Smooth muscle cell of the umbilical artery (primary cell): Measurements from ENCODE around the gene DBF4. TPM values are rescaled to one million over a fixed set of nuclear protein-coding genes. Genes with fewer than 3 reads are reported as not detected.

Source experiments
- total RNA-seq: library from RNA; depleted of rRNA; stranded (reverse); fragments of >200 nt; gene quantifications from 2 replicates; pipeline ENCODE4 v1.2.3, GENCODE V29; 2014

DBF4 gene, protein sequence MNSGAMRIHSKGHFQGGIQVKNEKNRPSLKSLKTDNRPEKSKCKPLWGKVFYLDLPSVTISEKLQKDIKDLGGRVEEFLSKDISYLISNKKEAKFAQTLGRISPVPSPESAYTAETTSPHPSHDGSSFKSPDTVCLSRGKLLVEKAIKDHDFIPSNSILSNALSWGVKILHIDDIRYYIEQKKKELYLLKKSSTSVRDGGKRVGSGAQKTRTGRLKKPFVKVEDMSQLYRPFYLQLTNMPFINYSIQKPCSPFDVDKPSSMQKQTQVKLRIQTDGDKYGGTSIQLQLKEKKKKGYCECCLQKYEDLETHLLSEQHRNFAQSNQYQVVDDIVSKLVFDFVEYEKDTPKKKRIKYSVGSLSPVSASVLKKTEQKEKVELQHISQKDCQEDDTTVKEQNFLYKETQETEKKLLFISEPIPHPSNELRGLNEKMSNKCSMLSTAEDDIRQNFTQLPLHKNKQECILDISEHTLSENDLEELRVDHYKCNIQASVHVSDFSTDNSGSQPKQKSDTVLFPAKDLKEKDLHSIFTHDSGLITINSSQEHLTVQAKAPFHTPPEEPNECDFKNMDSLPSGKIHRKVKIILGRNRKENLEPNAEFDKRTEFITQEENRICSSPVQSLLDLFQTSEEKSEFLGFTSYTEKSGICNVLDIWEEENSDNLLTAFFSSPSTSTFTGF
- 6.8 and 22.5 TPM in 2 replicates for total RNA-seq

DNA sequence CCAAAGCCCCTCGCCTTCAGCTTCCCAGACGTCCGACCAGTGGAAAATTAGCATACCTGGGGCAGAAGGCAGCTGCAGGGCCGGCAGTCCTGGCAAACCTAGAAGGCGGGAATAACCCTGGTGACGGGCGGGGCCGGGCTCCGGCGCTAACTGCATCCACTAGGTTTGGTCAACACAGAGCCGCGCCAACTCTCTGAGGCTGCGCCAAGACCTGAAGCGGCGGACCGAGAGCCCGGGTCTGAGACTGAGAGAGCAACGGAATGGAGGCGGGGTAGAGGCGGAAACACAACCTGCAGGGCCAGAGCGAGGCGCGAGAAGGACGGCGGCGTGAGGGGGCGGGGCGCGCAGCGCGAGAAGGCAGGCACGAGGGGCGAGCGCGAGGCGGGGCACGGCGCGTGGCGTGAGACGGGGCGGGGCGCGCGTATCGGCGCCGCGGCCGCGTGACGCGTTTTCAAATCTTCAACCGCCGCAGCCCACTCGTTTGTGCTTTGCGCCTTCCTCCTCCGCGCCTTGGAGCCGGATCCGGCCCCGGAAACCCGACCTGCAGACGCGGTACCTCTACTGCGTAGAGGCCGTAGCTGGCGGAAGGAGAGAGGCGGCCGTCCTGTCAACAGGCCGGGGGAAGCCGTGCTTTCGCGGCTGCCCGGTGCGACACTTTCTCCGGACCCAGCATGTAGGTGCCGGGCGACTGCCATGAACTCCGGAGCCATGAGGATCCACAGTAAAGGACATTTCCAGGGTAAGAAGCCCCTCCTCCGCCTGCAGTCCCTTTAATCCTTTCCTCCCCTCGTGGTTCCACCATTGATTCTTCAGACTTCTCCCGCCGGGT is at the start of gene DBF4, which contains the start of gene SLC25A40:
Gene DBF4, plus strand, starts transcription at position 454 of the 829 bp plus-strand sequence. Its CDS starts 240 bp downstream, at position 694.
Gene SLC25A40, minus strand, starts transcription at position 321 of the 829 bp plus-strand sequence. CDS start 17,633 bp downstream, outside the sequence.

DNA sequence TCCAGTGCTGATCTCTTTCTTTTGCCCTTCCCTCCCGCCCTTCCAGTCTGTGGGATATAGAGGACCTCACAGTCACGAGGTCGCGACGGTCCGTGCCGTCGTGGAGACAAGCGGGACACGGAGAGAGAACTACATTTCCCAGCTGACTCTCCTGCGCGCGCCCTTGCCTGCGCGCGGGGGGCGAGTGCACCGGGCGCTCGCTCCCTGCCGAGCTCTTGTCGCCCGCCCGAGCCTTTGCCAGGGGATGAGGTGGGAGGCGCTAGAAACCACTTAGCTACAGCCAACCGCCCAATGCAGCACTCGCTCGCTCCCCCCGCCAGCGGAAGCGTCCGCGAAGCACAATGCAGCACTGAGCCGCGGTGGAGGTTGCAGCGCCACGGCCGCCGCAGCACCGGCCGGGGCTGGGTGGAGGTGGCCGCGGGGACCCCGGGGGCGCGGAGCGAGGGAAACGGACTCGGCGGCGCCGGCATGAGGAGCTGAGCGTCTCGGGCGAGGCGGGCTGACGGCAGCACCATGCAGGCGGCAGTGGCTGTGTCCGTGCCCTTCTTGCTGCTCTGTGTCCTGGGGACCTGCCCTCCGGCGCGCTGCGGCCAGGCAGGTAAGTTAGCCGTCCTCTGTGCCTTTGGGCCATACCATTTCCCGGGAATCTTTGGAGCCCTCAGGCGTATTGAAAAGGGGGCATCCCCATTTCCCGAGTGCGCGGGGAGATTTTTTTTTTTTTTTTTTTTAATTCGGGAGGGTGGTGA is 57.8 kb downstream of the DBF4 start, which contains the start of gene ADAM22:
Gene ADAM22, plus strand, starts transcription at position 299 of the 746 bp plus-strand sequence. Its CDS starts 215 bp downstream, at position 514.

Other genes with a start within 250 kb of the DBF4 start
- not detected in 2 replicates for gene RUNDC3B, start 248.1 kb upstream of the DBF4 start, total RNA-seq
- 3.6 and 7.3 TPM in 2 replicates for gene SLC25A40, start 133 bp upstream of the DBF4 start, total RNA-seq
- 0.89 and 1.8 TPM in 2 replicates for gene ADAM22, start 57.8 kb downstream of the DBF4 start, total RNA-seq